ENCODE measurements around the gene ZCCHC18. TPM values are rescaled to one million over a fixed set of nuclear protein-coding genes. Genes with fewer than 3 reads are reported as not detected.
"Not testable (repeated sequence)": the region's sequence is repeated elsewhere in the genome, so short reads cannot be mapped to it uniquely, and the experiment has no call there.

The ZCCHC18 gene
- total RNA-seq = under 1 TPM in 1 of 4 donors, not detected in 3; 0.42 TPM

- H3K27ac ChIP-seq = no peak within 1 kb of the TSS
- H3K4me3 ChIP-seq = peak within 1 kb of the TSS; percentile 55
- 48% methylated on average over 17 of the region's 67 CpGs for WGBS
- no peaks in the 10 kb centered on the region for H3K27me3 ChIP-seq
- peak in 1 of 2 donors; percentile 64 for DNase-seq (ENCODE audit: low spot score in 2 of 2)
- TF ChIP-seq, protein P1, sequence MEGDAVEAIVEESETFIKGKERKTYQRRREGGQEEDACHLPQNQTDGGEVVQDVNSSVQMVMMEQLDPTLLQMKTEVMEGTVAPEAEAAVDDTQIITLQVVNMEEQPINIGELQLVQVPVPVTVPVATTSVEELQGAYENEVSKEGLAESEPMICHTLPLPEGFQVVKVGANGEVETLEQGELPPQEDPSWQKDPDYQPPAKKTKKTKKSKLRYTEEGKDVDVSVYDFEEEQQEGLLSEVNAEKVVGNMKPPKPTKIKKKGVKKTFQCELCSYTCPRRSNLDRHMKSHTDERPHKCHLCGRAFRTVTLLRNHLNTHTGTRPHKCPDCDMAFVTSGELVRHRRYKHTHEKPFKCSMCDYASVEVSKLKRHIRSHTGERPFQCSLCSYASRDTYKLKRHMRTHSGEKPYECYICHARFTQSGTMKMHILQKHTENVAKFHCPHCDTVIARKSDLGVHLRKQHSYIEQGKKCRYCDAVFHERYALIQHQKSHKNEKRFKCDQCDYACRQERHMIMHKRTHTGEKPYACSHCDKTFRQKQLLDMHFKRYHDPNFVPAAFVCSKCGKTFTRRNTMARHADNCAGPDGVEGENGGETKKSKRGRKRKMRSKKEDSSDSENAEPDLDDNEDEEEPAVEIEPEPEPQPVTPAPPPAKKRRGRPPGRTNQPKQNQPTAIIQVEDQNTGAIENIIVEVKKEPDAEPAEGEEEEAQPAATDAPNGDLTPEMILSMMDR (IDR thresholded peaks at IDR 0.05) = no peak
- TF ChIP-seq POLR2A (IDR thresholded peaks at IDR 0.05) (no peak), EP300 (IDR thresholded peaks at IDR 0.05) (no peak), POLR2AphosphoS5 (IDR thresholded peaks at IDR 0.05) (no peak)
- H3K36me3 ChIP-seq = no peaks in the 10 kb centered on the region
- H3K4me1 ChIP-seq = peaks cover 7% of the 10 kb centered on the region
- no peaks in the 10 kb centered on the region for H3K9me3 ChIP-seq
Observed at GRCh38 chrX:104112326-104112951, at the start of gene ZCCHC18. ZCCHC18 (plus strand) TSS chrX:104112523; CDS start chrX:104114112, 1,589 bp downstream.

GRCh38 chrX:104062636-104063035 lies 49.7 kb upstream of the ZCCHC18 start:
- not testable (repeated sequence) for H3K4me3 ChIP-seq; H3K36me3 ChIP-seq; H3K27me3 ChIP-seq; H3K4me1 ChIP-seq; DNase-seq (ENCODE audit: low spot score in 2 of 2); H3K9me3 ChIP-seq; H3K27ac ChIP-seq
- no CpG with 5 or more reads among the region's 18 CpGs for WGBS

DNA sequence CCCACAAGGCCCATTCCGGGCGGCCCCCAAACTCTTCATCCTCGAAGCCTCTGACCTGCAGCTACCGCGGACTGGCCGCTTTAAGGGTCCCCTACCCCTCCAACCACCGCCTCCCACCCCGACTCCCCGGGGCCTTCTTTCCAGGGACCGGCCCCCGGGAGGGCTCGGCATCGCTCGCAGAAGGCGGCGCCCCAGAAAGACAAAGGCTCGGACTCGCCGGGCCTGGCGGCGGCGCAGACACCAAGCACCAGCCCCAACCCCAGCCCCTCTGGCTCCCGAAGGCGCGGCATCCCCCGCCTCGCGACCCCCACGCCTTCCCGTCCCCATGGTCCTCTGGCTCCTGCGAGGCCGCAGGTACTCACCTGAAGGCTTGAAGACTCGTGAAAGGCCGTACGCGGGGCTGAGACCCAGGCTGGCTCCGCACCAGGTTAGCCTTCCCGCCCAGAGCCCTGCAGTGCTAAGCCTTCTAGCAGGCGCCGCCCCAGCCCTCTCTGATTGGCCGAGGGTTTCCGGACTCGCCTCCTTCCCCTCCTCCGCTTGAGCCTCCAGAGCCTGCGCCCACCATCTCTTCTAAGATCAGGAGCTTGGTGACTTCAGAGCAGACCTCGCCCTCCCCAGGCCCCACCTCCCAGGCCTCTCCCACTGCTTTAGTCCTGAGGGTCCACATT lies 36.4 kb upstream of the ZCCHC18 start, which contains the start of gene TMSB15C:
TMSB15C (minus strand) TSS at position 459 of the 668 bp plus-strand sequence.
- H3K27me3 ChIP-seq; H3K36me3 ChIP-seq; H3K9me3 ChIP-seq; H3K27ac ChIP-seq; DNase-seq (ENCODE audit: low spot score in 2 of 2); H3K4me1 ChIP-seq; H3K4me3 ChIP-seq: not testable (repeated sequence)
- no CpG with 5 or more reads among the region's 46 CpGs for WGBS

DNA sequence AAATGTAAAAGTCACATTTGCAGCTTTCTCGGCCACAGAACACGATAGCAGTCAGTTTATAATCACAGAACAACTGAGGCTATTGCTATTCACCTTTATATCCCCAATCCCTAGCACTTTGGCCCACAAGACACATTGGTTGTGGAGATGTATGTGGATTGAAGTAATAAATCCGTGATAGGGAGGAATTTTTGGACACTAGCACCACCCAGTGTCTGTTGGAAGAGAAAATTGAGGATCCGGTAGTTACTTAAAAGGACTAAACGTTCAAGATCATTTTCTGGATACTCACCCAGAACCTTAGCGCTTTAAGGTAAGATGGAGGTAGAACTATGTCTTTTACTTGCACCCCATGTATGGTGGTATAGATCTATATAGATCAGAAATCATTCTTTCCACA lies 34.5 kb upstream of the ZCCHC18 start:
- not testable (repeated sequence) for H3K4me1 ChIP-seq; H3K36me3 ChIP-seq; H3K9me3 ChIP-seq; H3K4me3 ChIP-seq; H3K27me3 ChIP-seq; H3K27ac ChIP-seq; DNase-seq (ENCODE audit: low spot score in 2 of 2)
- WGBS = no CpG with 5 or more reads among the region's 6 CpGs

- no CpG with 5 or more reads among the region's 4 CpGs for WGBS
- TF ChIP-seq EP300 (IDR thresholded peaks at IDR 0.05) = no peak
- no peak for TF ChIP-seq POLR2AphosphoS5 (IDR thresholded peaks at IDR 0.05)
- no peak for TF ChIP-seq POLR2A (IDR thresholded peaks at IDR 0.05)
- TF ChIP-seq, protein P1 (IDR thresholded peaks at IDR 0.05) = no peak
- no peaks in the 10 kb centered on the region for H3K4me1 ChIP-seq
- H3K36me3 ChIP-seq = no peaks in the 10 kb centered on the region
- no peak overlapping the region for H3K4me3 ChIP-seq
- DNase-seq (ENCODE audit: low spot score in 2 of 2) = no peak
- H3K9me3 ChIP-seq = no peaks in the 10 kb centered on the region
- H3K27me3 ChIP-seq = no peaks in the 10 kb centered on the region
- no peak overlapping the region for H3K27ac ChIP-seq
Observed at GRCh38 chrX:104084063-104084462, 28.3 kb upstream of the ZCCHC18 start.

GRCh38 chrX:104084534-104085277 lies 27.6 kb upstream of the ZCCHC18 start:
- no peak for DNase-seq (ENCODE audit: low spot score in 2 of 2)
- no peaks in the 10 kb centered on the region for H3K36me3 ChIP-seq
- no peak overlapping the region for H3K27ac ChIP-seq
- TF ChIP-seq POLR2A (IDR thresholded peaks at IDR 0.05) (no peak), POLR2AphosphoS5 (IDR thresholded peaks at IDR 0.05) (no peak), EP300 (IDR thresholded peaks at IDR 0.05) (no peak)
- TF ChIP-seq, protein P1 (IDR thresholded peaks at IDR 0.05) = no peak
- no peaks in the 10 kb centered on the region for H3K27me3 ChIP-seq
- no peak overlapping the region for H3K4me3 ChIP-seq
- H3K9me3 ChIP-seq = no peaks in the 10 kb centered on the region
- no peaks in the 10 kb centered on the region for H3K4me1 ChIP-seq
- WGBS = 78% methylated on average over 4 of the region's 5 CpGs

Data from suprapubic skin (tissue), 4 donors.